Upper lobe of left lung (tissue), 4 donors: ENCODE measurements around the gene RFXANK.

ENCODE experiments used
- EP300 ChIP-seq, 4 donors: sonication (generic); formaldehyde crosslinking; IDR thresholded peaks; one replicate each; pipeline ENCODE4 v1.5.1; 2017; ENCODE audit warnings: antibody characterized with exemption in 4 of 4, control low read depth in 2 of 4
- POLR2A ChIP-seq, 4 donors: fragments of 450-650 bp; IDR thresholded peaks; one replicate each; pipeline ENCODE4 v1.5.1; 2016 to 2017; ENCODE audit warnings: antibody characterized with exemption in 4 of 4, mild to moderate bottlenecking in 2 of 4
- POLR2AphosphoS5 ChIP-seq, 2 donors: sonication (generic); formaldehyde crosslinking; IDR thresholded peaks; one replicate each; pipeline ENCODE4 v1.5.1; 2017; ENCODE audit warnings: antibody characterized with exemption in 2 of 2

GRCh38 chr19:19238126-19238894, 46.3 kb downstream of the RFXANK start:
- TF ChIP-seq POLR2A (IDR thresholded peaks at IDR 0.05) (no peak), POLR2AphosphoS5 (IDR thresholded peaks at IDR 0.05) (no peak), EP300 (IDR thresholded peaks at IDR 0.05) (no peak)
